ENCODE results near the gene IZUMO1.
"Not testable (repeated sequence)": the region's sequence is repeated elsewhere in the genome, so short reads cannot be mapped to it uniquely, and the experiment has no call there.

Gene IZUMO1

GRCh38 chr19:48746738-48747575 is at the start of gene IZUMO1:
Gene IZUMO1 (minus strand): TSS chr19:48746909. CDS start chr19:48745859, 1,050 bp downstream.
- DNase-seq = no peak

GRCh38 chr19:48795685-48796070 is 49.0 kb upstream of the IZUMO1 start:
- DNase-seq = no peak

DNA sequence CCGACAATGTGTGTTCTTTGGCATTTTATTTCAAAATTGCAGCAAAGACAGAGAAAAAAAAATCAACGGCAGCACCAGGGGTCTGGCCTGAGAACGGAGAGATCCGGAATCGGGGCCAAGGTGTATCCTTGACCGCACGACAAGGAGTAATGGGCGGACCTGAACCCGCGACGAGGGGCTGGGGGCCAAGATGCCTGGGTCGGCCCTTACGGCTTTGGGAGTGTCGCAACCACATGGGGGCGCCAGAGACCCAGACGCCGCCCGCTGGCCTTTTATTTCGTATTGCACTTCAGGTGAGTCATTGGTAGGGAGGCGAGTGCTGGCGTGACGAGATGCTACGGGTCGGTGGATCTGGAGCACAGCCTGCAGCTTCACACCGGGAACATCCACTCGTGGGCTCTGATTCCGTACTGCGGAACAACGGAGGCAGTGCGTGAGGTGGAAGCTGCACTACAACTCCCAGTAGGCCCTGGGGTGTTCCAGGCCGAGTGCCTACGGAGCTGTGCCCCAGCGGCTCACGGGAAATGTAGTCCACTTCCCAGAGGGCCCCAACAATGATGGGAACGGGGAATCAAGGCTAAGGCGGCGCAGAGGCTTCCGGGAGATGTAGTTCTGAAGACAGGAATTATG is 48.5 kb upstream of the IZUMO1 start:
- DNase-seq = peak; percentile 86

DNA sequence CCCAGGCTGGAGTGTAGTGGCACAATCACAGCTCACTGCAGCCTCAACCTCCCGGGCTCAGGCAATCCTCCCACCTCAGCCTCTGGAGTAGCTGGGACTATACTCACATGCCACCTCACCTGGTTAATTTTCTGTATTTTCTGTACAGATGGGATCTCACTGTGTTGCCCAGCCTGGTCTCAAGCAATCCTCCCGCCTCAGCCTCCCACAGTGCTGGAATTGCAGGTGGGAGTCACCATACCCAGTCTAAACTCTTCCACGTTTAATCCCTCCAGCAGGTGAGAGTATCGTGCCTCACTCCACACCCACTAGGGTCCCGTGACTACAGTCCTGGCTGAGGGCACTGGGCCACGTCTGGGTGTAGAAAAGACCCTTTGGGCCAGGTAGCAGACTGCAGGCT is 47.6 kb upstream of the IZUMO1 start:
- DNase-seq = no peak

GRCh38 chr19:48793271-48793670 is 46.6 kb upstream of the IZUMO1 start:
- no peak for DNase-seq

- DNase-seq = not testable (repeated sequence)
These were observed 40.6 kb upstream of the IZUMO1 start for GRCh38 chr19:48787331-48787730.

GRCh38 chr19:48786422-48786821 is 39.7 kb upstream of the IZUMO1 start:
- DNase-seq = not testable (repeated sequence)

DNA sequence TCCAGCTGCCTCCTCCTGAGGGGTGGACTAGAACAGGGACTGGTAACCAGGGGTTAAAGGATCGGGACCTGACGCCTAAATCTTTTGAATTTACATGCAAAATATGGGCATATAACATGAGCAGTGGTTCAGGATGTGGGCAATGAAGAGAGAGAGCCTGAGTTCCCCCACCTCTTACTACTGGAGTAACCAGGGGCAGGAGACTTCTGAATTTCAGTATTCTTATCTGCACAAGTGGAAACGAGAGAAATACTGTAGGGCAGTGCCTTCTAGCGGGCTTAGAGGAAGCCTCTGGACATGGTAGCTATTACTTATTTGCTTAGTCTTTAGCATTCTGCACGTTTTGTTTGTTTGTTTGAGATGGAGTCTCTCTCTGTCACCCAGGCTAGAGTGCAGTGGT is 37.8 kb upstream of the IZUMO1 start:
- no peak for DNase-seq

DNA sequence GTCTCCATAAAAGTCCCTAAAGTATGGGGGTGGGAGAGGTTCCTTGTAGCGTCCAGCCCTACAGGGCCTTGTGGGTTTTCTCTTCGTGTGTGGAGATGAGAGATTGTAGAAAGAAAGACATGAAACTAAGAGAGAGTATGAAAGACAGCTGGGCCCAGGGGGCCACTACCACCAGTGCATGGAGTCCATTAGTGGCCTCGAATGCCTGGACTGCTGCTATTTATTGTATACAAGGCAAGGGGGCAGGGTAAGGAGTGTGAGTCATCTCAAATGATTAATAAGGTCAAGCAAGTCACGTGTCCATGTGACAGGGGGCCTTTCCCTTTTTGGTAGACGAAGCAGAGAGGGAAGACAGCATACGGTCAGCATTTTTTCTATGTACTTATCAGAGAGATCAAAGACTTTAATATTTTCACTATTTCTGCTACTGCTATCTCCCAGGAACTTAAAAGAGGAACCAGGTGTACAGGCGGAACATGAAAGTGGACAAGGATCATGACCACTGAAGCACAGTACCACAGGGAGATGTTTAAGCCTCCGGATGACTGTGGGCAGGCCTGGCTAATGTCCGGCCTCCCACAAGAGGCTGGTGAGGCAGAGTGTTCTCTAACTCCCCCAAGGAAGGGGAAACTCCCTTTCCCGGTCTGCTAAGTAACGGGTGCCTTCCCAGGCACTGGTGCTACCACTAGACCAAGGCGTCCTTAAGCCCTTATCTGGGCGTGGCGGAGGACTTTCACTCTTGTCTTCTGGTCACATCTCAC is 34.1 kb upstream of the IZUMO1 start:
- DNase-seq = no peak

GRCh38 chr19:48779636-48780035 is 32.9 kb upstream of the IZUMO1 start:
- no peak for DNase-seq

GRCh38 chr19:48777720-48778119 is 31.0 kb upstream of the IZUMO1 start:
- DNase-seq = no peak

- DNase-seq = no peak
These were observed 30.4 kb upstream of the IZUMO1 start for GRCh38 chr19:48777139-48777538.

GRCh38 chr19:48772503-48772953 is 25.8 kb upstream of the IZUMO1 start:
- DNase-seq = no peak

GRCh38 chr19:48770734-48771472 is 24.2 kb upstream of the IZUMO1 start:
- DNase-seq = no peak

DNA sequence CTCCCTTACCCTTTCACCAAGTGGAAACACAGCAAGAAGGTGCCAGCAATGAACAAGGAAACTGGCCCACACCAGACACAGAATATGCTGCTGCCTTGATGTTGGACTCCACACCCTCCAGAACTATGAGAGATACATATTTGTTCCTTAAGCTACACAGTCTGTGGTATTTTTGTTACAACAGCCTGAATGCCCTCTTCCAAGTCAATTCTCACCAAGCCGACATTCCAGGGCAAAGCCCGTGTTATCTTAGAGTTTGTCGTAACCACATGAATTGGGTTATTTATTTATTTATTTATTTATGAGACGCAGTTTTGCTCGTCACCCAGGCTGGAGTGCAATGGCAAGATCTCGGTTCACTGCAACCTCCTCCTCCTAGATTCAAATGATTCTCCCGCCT is 23.6 kb upstream of the IZUMO1 start:
- DNase-seq = no peak

DNA sequence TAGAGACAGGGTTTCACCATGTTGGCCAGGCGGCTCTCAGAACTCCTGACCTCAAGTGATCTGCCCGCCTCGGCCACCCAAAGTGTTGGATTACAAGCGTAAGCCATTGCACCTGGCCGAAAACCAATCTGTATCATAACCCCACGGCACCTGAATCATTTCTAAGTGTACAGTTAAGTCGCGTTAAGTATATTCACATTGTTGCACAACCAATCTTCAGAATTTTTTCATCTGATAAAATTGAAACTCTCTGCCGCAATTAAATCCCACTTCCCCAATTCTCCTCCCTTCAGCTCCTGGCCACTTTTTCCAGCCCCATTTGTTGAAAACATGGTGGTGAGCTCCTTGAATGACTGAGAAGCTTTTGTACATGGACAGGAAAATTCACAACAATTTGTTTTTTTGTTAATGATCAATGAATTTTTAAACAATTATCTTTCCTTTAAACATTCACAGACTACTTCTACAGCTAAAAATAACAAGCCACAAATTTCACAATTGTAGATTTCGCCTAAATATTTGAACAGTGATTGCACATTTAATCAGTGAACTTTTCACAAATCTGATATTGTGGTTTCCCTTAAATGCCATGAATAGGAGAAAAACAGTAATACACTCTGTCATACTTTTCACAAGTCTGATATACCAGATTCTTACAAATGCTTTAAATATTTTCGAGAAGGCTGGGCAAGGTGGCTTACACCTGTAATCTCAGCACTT is 22.4 kb upstream of the IZUMO1 start:
- DNase-seq = no peak

- not testable (repeated sequence) for DNase-seq
These were observed 21.6 kb upstream of the IZUMO1 start for GRCh38 chr19:48768171-48768753.

DNA sequence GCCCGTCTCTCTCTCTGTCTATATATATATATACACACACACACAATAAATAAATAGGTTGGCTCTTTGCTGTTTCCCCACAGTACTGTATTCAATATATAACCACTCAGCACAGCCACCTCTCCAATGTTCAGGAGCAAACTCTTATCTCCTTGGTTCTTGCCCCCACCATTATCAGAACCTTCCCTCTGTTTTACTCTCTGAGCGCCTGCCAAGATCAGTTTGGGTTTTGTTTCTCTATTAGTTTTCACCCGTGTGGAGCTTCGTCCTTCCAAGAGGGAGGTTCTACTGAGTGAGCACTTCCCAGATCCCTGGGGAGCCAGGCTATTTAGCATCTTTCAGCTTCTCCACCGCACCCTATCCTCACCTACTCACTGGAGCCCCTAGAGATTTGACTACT is 19.1 kb upstream of the IZUMO1 start:
- DNase-seq = not testable (repeated sequence)

GRCh38 chr19:48760504-48761205 is 13.9 kb upstream of the IZUMO1 start:
- no peak for DNase-seq

DNA sequence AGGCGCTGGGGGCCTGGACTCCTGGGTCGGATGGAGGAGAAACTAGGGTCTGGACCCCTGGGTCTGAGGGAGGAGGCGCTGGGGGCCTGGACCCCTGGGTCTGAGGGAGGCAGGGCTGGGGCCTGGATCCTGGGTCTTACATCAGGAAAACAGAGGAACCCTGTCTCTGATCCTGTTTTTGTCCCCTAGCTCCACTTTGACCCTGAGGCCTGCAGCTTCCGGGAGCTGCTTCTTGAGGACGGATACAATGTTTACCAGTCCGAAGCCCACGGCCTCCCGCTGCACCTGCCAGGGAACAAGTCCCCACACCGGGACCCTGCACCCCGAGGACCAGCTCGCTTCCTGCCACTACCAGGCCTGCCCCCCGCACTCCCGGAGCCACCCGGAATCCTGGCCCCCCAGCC is 11.0 kb upstream of the IZUMO1 start:
- no peak for DNase-seq

GRCh38 chr19:48757089-48757675 is 10.5 kb upstream of the IZUMO1 start:
- no peak for DNase-seq

Data from NCI-H510A (cell line).